OCI-LY7 (cell line): ENCODE results near the gene MYL3. TPM values are rescaled to one million over a fixed set of nuclear protein-coding genes. Genes with fewer than 3 reads are reported as not detected.
"Not testable (repeated sequence)": the region's sequence is repeated elsewhere in the genome, so short reads cannot be mapped to it uniquely, and the experiment has no call there.

Source experiments
- Bru-seq: library from RNA; stranded (reverse); fragments of 400-500 nt; gene quantifications from one replicate; lab custom pipeline; 2021; lab: Mats Ljungman, UMichigan
- BruChase-seq, 2 experiments: library from RNA; stranded (reverse); fragments of 400-500 nt; gene quantifications; one replicate each; lab custom pipeline; 2021; lab: Mats Ljungman, UMichigan
- BruUV-seq: library from RNA; stranded (reverse); fragments of 400-500 nt; replicated peaks from 2 replicates; lab custom pipeline; 2021; lab: Mats Ljungman, UMichigan
- CTCF ChIA-PET: fragments of 300-600 bp; sonication (Branson Sonifier 250); formaldehyde crosslinking; loops from one replicate; lab custom pipeline; 2022; ENCODE audit warnings: antibody characterized with exemption; ENCODE audit not compliant: unreplicated experiment; lab: Charles Lee
- POLR2A ChIA-PET: fragments of 300-600 bp; sonication (Branson Sonifier 250); formaldehyde crosslinking; loops from one replicate; lab custom pipeline; 2022; ENCODE audit warnings: antibody characterized with exemption; lab: Charles Lee
- DNase-seq: peaks from one replicate; pipeline ENCODE4 v3.0.0-alpha.2; 2015; ENCODE audit warnings: low spot score
- H2AFZ ChIP-seq: fragments of 200-600 bp; sonication (generic), shearing (Covaris generic); 2 replicates; pipeline ENCODE4 v1.6.1; 2014; ENCODE audit warnings: mild to moderate bottlenecking, antibody characterized with exemption, low read length, moderate library complexity
- H3K27ac ChIP-seq: fragments of 200-600 bp; sonication (generic); 2 replicates; pipeline ENCODE4 v1.5.1; 2014; ENCODE audit warnings: mixed run types, low read depth, mild to moderate bottlenecking, moderate library complexity, low read length, inconsistent platforms; ENCODE audit not compliant: poor library complexity, severe bottlenecking
- H3K36me3 ChIP-seq: fragments of 200-600 bp; sonication (generic); 2 replicates; pipeline ENCODE4 v1.6.1; 2014; ENCODE audit warnings: mild to moderate bottlenecking, antibody characterized with exemption, low read length, moderate library complexity, mixed read lengths; ENCODE audit not compliant: insufficient read depth
- H3K4me1 ChIP-seq: fragments of 200-600 bp; sonication (generic); 2 replicates; pipeline ENCODE4 v1.5.1; 2014; ENCODE audit warnings: mild to moderate bottlenecking, low read length; ENCODE audit not compliant: insufficient read depth, poor library complexity, severe bottlenecking
- H3K4me2 ChIP-seq: fragments of 200-600 bp; sonication (generic); 2 replicates; pipeline ENCODE4 v1.6.1; 2014; ENCODE audit warnings: mild to moderate bottlenecking, low read length
- H3K4me3 ChIP-seq: fragments of 200-600 bp; sonication (generic); 2 replicates; pipeline ENCODE4 v1.5.1; 2014; ENCODE audit warnings: mild to moderate bottlenecking, low read depth, low read length; ENCODE audit not compliant: poor library complexity, severe bottlenecking
- H3K79me2 ChIP-seq: fragments of 200-600 bp; sonication (generic); 2 replicates; pipeline ENCODE4 v1.6.1; 2016; ENCODE audit warnings: low read depth, mild to moderate bottlenecking, low read length, moderate library complexity, mixed read lengths; ENCODE audit not compliant: insufficient read depth
- H3K9me2 ChIP-seq: fragments of 200-600 bp; sonication (generic); 2 replicates; pipeline ENCODE4 v1.6.1; 2016; ENCODE audit warnings: mild to moderate bottlenecking, low read length, mixed read lengths; ENCODE audit not compliant: insufficient read depth
- H3K9me3 ChIP-seq: fragments of 200-600 bp; sonication (generic); 2 replicates; pipeline ENCODE4 v1.6.1; 2014; ENCODE audit warnings: mild to moderate bottlenecking, mixed run types, low read length, mixed read lengths
- H4K20me1 ChIP-seq: fragments of 200-600 bp; sonication (generic); 2 replicates; pipeline ENCODE4 v1.6.1; 2014; ENCODE audit warnings: mild to moderate bottlenecking, antibody characterized with exemption, low read length, moderate library complexity, mixed read lengths; ENCODE audit not compliant: insufficient read depth
- EZH2phosphoT487 ChIP-seq: fragments of 200-600 bp; sonication (generic); IDR thresholded peaks from 2 replicates; pipeline ENCODE4 v1.6.1; 2018; ENCODE audit warnings: low read depth, borderline replicate concordance, mild to moderate bottlenecking, mixed run types, antibody characterized with exemption, low read length, moderate library complexity, mixed read lengths
- intact Hi-C: fragments of 100-400 bp; cut with micrococcal nuclease; formaldehyde crosslinking; loops from one replicate; pipeline ENCODE4 v1.10.0; 2022; ENCODE audit not compliant: unreplicated experiment
- long read RNA-seq: library from polyadenylated mRNA; stranded (forward); transcript quantifications from one replicate; pipeline ENCODE4 v2.0.0, GENCODE V29; 2022
- total RNA-seq, 2 experiments: library from RNA; depleted of rRNA in 1 of 2; stranded (reverse); fragments of >200 nt in 1 of 2; shearing (Covaris generic) in 1 of 2; gene quantifications; 2 replicates each; pipeline ENCODE4 v1.2.3, GENCODE V29; 2014 to 2022
- TF ChIP-seq, protein P1 (sequence below): fragments of 200-600 bp; sonication (generic); conservative IDR thresholded peaks from 2 replicates; pipeline ENCODE4 v1.5.1; 2014; ENCODE audit warnings: mild to moderate bottlenecking, antibody characterized with exemption, low read length, moderate library complexity, mixed read lengths

The MYL3 gene
- total RNA-seq (2014; rRNA removed; shearing (Covaris generic)) (not detected in 2 replicates), total RNA-seq (2022) (not detected in 2 replicates), Bru-seq, nascent RNA (not detected), BruChase-seq, experiment 1, labeled RNA remaining after a 6-hour chase (not detected), BruChase-seq, experiment 2, labeled RNA remaining after a 2-hour chase (not detected)
- long read RNA-seq: 0 reads

DNA sequence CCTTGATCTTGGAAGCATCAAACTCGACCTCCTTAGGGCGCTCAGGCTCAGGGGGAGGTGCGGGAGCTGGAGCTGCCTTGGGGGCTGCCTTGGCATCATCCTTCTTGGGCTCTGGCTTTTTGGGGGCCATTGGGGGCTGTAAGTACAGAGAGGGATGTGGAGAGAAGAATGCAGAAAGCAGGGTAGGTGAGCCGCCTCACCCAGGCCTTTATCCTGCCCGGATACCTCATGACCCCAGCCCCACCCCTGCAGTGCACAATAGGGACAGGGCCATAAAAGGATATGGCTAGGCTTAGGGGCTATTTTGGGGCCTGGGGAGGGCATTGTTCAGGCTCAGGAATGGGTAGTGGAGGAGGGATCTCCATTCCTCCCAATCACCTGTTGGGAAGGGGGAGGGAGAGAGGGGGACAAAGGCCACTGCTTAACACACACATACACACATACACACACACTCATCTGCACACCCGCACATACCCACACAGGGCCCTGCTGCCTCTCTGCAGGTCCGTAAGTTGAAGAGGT lies at the start of gene MYL3:
TSS of gene MYL3 (minus strand) at position 184 of the 522 bp plus-strand sequence. CDS start at position 130, 54 bp downstream.
- H3K4me2 ChIP-seq: no peak within 1 kb of the TSS
- H3K9me2 ChIP-seq: no peaks in the 10 kb centered on the region
- no peak for DNase-seq
- no peaks in the 10 kb centered on the region for H4K20me1 ChIP-seq
- no peak within 1 kb of the TSS for H2AFZ ChIP-seq
- TF ChIP-seq, protein P1, sequence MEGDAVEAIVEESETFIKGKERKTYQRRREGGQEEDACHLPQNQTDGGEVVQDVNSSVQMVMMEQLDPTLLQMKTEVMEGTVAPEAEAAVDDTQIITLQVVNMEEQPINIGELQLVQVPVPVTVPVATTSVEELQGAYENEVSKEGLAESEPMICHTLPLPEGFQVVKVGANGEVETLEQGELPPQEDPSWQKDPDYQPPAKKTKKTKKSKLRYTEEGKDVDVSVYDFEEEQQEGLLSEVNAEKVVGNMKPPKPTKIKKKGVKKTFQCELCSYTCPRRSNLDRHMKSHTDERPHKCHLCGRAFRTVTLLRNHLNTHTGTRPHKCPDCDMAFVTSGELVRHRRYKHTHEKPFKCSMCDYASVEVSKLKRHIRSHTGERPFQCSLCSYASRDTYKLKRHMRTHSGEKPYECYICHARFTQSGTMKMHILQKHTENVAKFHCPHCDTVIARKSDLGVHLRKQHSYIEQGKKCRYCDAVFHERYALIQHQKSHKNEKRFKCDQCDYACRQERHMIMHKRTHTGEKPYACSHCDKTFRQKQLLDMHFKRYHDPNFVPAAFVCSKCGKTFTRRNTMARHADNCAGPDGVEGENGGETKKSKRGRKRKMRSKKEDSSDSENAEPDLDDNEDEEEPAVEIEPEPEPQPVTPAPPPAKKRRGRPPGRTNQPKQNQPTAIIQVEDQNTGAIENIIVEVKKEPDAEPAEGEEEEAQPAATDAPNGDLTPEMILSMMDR: no peak
- H3K4me1 ChIP-seq: no peaks in the 10 kb centered on the region
- H3K4me3 ChIP-seq: no peak within 1 kb of the TSS
- intact Hi-C loops: no loop called here
- no TSS peak for BruUV-seq
- H3K27ac ChIP-seq: no peak within 1 kb of the TSS
- ChIA-PET POLR2A (no interaction called here), CTCF (no interaction called here)
- H3K36me3 ChIP-seq: no peaks in the 10 kb centered on the region
- no peaks in the 10 kb centered on the region for H3K79me2 ChIP-seq
- no peaks in the 10 kb centered on the region for H3K9me3 ChIP-seq

- DNase-seq: no peak
These were observed 49.7 kb upstream of the MYL3 start for GRCh38 chr3:46912986-46913385.

DNA sequence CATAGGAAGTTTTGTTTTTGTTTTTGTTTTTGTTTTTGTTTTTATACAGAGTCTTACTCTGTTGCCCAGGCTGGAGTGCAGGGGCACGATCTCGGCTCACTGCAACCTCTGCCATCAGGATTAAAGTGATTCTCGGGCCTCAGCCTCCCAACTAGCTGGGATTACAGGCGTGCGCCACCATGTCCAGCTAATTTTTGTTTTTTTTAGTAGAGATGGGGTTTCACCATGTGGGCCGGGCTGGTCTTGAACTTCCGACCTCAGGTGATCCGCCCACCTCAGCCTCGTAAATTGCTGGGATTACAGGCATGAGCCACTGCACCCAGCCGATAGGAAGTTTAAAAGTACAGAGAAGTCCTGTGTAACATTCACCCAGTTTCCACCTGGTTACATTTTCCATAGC lies 47.7 kb upstream of the MYL3 start:
- CTCF ChIA-PET, H3K9me3 ChIP-seq, H3K27ac ChIP-seq, intact Hi-C loops, H3K36me3 ChIP-seq, DNase-seq, H2AFZ ChIP-seq, POLR2A ChIA-PET, H3K4me3 ChIP-seq, H3K4me2 ChIP-seq, H3K9me2 ChIP-seq, H3K79me2 ChIP-seq, H4K20me1 ChIP-seq, BruUV-seq: not testable (repeated sequence)
- peaks cover 11% of the 10 kb centered on the region for H3K4me1 ChIP-seq

More at GRCh38 chr3:46912986-46913385, 49.7 kb upstream of the MYL3 start:
- no TSS peak for BruUV-seq
- ChIA-PET CTCF (no interaction called here), POLR2A (interaction anchor here (0.5 kb wide), 1 partner anchor 289 kb away, joined by 6 read pairs; no protein-coding TSS in a partner anchor)
- no peak overlapping the region for H3K4me2 ChIP-seq
- H3K79me2 ChIP-seq: no peaks in the 10 kb centered on the region
- peaks cover 4% of the 10 kb centered on the region; the same call in 1 of the 2 replicates for H3K9me3 ChIP-seq
- H3K4me3 ChIP-seq: no peak overlapping the region
- H3K27ac ChIP-seq: no peak overlapping the region
- intact Hi-C loops: no loop called here
- H3K9me2 ChIP-seq: no peaks in the 10 kb centered on the region
- peaks cover 11% of the 10 kb centered on the region for H3K4me1 ChIP-seq
- TF ChIP-seq, protein P1: no peak
- no peak for TF ChIP-seq EZH2phosphoT487
- no peak overlapping the region for H2AFZ ChIP-seq
- H4K20me1 ChIP-seq: no peaks in the 10 kb centered on the region
- peaks cover 27% of the 10 kb centered on the region for H3K36me3 ChIP-seq
